GM18502 (cell line): ENCODE results near the gene PTPRR.
"Not testable (repeated sequence)": the region's sequence is repeated elsewhere in the genome, so short reads cannot be mapped to it uniquely, and the experiment has no call there.

Source experiments
- ATAC-seq: cut with Tn5 transposase; IDR thresholded peaks from one replicate; pipeline ENCODE4 v1.9.1; 2021; ENCODE audit warnings: mild to moderate bottlenecking; ENCODE audit not compliant: unreplicated experiment, poor library complexity

Gene PTPRR

DNA sequence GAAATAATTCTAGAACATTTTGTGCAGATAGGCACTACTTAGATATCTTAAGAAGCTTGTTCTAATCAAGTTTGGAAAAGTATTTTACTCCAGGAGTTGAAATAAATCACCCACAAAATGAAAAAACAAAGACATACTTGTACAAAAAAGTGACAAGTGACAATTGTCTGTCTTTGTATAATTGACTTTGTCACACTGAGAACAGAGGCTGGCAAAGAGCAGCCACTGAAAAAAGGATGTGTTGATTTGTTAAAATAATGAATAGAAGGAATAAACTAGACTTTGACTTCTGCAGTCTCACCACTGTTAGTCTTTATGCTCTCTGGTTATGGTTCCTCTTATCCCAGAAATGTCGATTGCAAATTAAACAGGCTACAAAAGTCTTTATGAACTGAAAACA, 77.6 kb downstream of the PTPRR start:
- ATAC-seq: no peak

DNA sequence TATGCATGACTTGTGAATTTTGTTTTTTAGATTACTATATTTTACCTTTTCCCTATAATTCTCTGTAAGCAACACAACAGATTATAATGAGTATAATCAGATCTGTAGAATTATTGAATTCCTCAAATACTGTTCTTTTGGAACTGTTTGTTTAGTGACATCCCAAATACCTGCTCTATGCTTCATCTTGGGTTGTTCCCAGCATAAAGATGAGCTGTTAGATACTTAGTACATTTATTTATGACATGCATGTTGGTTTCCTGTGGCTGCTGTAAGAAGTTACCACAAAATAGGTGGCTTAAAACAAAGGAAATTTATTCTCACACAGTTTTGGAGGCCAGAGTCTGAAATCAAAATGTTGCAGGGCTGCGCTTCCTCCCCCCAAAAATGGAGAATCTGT, 78.4 kb downstream of the PTPRR start:
- ATAC-seq: no peak

DNA sequence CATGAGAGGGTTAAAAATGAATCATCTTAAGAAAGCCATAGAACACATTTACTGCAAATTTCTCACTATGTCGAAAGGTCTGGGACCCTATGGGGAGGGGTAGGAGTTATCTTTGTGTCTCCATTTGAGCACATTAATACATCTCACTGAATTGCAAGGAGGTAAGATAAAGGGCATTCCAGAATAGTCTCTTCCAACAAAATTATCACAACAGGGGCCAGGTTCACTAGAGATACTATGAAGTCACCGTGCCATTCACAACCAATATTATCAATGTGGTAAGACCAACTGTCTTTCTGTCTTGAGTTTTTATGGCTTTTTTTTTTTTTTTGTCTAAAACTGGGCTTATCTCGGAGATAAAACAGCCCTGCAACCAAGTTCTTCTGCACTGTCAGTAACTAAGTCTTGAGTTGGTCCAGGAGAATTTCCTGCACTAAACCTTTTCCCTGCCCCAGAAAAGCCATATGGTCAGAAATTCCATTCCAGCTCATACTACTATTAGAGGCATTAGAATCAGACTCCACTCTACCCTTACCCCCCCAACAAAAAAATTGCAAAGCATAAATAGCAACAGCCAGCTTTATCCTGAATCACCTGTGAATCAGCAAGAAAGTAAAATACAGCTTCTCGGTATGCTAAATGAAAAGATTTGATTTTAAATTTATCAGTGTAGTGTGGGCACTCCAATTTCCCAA, 79.7 kb downstream of the PTPRR start:
- no peak for ATAC-seq

DNA sequence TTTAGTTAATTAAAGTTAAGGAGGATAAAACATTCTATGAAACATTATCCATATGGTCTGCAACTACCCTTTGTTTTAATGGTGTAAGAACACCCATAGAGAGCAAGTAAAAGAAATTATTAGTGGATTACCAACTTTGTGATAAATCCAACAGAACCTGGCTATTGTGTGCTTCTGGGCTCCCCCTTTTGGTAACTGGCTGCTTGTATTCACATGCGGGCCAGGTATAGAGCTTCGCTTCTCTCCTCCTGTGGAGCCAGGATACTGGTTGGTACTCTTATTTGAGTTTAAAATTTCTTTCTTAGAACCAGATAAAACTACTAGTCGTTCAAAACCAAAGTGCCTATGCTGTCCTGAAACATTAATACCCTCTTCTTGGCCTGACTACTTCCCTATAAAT, 81.0 kb downstream of the PTPRR start:
- no peak for ATAC-seq

DNA sequence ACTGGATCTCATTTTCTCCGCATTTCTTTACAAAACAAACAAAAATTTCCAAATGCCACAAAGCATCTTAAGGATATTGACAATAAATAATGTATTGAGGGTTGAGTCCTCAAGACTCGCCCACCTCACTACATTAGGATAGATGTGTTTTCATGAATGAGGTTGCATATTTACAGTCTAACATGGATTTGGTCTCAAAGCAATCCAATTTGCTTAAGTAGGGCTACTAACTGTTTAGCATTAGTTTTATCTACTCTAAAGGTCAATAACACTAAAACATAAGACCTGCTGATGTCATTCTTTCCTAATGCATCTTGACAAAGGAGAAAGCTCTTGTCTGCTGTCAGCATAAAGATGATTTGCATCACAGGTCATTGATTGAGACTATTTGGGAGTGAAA, 82.4 kb downstream of the PTPRR start:
- ATAC-seq: no peak

DNA sequence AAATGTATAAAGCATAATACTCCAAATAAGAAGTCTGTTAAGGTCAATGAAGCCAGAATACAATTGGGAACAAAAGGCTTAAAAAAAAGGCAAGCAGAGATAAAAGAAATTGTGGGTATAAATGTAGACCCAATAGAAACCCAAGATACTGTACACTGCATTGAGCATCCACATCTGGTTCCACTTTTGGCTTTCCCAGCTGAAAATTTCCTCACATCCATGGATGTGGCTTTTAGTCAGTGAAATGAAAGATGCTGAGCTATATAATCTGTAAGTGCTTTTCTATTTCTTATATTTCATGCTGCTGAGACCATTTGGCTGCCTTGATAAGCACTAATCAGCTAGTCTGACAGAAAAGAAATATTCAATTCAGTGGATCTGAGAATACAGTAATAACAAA, 83.5 kb downstream of the PTPRR start:
- no peak for ATAC-seq

DNA sequence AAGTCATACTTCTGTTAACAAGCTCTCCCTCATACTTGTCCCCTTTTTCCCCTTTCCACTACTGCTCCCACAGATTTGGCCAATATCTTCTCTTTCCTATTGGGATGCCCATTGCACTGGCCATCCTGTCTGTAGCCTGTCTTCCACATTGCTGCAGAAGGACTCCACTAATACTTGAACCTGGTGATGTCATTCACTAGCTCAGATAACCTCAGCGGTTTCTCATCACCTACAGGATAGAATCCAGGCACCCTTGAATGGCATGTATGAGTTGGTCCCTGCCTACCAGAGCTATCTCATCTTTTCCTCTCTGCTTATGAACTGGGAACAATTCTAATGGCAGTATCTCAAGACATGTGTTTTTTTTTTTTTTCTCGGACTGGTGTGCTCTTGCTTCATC, 84.6 kb downstream of the PTPRR start:
- no peak for ATAC-seq

DNA sequence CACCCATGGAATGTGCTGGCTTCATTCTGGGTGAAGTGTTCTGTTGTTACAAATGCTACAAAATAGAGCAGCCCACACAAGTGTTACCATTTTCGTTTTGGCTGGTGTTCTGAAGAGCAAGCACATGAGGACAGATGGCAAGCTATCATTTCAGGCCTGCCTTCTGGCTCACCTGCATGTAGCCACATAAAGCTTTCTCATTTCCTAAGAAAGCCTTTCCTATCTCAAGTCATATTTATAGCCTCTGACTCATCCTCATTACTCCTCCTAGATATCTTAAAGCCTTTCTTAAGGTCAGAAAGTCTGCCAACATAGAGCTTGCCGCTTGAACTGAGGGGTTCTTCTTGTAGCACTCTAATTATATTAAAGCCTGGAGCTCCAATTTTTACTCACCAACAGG, 89.0 kb downstream of the PTPRR start:
- no peak for ATAC-seq

DNA sequence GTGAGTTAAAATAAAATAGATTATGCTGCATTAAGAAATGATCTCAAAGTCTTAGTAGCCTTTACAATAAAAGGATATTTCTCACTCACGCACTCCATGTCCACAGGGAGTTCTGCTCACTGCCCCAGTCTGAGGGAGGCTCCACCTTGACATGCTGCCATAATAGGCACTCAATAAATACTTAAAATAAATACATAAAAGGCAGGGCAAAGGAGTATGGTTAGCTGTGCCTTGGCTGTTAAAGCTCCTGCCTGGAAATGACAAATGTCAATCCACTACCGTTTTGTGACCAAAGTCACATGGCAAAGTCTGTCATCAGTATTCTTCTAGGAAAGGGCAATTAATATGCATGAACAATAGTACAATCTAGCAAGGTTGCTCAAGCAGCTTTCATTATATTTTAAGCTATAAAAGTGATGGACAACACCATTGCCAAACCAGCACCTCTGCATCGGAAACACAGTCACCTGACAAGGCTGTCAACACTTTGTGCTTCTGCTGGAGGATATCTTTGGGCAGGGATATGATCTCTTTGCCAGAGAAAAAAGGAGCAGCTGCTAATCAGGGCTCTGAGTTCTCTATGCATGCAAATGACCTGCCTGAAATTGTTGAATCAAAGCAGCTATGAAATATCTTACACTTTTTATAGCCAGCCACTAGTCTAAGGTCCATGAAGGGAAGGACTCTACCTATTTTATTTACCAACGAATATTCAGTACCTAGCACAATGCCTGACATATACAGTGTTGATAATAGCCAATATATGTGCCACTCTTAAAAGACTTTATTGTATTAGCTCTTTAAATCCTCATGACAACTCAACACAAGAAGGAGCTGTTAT, 90.1 kb downstream of the PTPRR start:
- ATAC-seq: no peak

DNA sequence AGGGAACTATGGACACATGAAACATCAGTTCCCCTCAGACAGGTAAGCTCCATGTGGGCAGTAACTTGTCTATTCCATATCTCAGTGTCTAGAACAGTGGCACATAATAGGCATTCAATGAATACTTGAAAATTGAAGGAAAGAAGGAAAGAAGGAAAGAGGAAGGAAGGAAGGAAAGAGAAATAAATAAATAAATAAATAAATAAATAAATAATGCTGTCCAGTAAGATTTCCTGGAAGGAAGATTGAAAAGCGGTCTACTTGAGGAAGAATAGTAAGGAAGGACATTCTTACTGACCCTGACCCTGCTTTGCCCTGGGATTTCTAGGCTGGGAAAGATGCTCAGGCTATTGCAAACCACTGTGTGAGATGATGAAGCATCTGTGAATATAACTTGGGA, 91.5 kb downstream of the PTPRR start:
- ATAC-seq: no peak

DNA sequence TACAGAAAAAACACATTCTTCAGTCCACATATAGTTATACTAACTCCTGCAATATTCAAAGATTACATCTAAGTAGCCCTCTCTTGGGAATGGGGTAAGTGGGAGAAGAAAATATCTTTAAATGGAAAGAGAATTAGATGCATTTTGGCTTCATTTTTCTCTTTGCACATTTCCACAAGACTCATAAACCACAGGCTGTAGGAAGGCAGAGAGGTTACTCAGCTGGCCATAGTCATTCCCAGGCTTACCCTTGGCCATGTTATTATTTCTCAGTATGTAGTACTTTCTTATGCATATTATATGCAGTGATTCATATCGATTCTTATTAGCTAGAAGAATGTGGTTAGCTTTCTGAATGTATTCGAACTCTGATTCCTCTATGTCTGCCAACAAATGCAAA, 92.2 kb downstream of the PTPRR start:
- ATAC-seq: no peak

DNA sequence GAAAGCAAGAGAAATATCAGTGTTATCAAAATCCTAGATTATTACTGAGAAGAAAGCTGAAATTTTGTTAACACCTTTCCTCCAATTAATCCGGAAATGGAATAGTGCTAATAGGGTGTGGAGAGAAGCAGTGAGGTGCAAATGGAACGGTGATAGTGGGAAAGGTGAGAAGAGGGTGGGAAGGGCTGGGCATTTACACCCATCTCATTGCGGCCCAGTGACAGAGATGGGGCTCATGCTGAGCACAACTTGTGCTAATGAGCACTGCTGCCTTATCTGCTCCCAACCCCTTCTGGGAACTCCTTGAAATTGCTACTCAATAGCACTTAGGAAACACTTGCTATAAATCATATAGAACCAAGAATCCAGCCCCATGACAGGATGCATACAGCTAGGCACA, 94.4 kb downstream of the PTPRR start:
- no peak for ATAC-seq

DNA sequence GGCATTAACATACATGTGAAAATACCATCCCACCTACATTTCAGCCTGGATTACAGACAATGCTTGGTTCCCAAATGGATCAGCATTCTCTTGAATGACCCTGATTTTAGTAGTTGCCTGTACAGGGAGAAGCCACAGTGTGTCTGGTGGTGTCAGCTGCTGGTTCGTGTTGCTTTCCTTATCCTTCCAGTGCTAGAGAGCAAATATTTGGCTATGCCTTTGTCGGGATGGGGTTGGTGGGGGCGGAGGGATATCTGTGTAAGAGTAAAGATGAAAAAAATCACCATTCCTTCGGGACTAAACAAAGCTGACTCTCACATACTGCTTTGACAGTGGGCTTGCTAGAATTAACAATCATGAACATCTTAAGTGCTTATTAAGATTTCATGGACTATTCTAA, 96.0 kb downstream of the PTPRR start:
- ATAC-seq: no peak

DNA sequence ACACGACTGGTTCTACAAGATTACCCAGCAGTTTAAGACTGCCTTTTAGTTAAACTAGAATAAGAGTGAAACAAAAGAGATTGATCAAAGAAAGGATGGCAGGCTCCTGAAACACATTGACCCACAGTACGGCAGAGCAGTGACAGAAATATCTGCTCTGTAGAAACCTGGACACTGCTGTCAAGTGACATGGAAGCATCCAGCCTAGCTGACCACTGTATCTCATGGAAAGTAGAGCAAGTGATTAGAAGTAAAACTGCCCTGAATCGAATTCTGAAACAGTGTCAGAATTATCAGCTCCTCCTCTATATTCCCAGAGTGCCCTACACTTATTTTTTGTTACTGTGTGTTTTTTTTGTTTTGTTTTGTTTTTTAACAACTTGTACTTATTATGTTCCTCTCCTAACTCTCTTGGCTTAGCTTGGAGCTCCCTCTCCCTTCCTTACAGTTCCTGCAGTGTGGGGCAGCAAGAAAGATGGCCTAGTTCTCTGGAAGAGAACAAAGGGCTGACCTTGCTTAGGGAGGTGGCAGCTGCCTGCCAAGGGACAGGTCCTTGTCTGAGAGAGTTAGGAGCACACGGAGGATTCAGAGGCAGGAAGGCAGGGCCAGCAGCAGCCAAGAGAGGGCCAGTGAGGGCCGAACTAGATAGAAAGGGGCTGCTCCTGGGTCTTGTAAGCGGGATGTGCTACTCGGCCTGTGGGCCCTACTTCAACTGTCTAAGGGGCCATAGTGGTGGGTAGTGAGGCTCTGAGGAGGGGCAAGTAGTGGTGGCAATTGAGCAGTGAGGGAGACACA, 97.2 kb downstream of the PTPRR start:
- no peak for ATAC-seq

DNA sequence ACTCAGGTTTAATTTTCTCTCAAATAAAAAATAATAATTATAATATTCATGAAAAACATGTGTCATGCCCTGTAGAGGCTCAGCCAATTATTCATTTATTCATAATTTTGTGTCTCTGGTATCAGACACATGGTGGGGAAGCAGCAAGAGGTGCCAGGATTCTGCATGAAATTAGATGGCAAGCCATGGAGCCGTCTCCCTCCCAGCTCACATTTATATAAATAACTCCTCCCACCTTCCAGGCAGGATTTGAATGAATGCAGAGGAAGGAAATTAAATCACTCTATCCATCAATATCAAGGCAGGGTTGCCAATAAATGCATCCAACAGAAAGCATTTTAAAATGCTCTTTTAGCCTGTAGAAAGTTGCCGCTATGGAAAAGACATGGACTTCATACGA, 98.1 kb downstream of the PTPRR start:
- no peak for ATAC-seq

DNA sequence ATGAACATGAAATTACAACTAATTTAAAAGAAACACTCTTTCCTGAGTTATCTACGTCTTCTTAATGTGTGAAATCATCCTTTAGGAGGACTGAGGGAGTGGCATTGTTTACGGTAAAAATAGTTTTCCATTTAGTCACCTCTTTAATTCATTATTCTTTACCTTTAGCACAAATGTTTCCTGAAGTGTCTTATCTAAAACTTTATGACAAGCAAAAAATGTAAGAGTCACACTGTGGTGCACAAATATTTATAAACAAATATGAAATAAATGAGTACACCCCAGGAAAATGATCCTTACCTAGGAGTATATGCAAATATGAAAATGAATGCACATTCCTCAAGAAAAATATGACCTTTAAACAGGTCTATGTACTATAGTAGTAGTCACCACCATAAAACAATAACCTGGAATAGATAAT, 104.6 kb downstream of the PTPRR start:
- ATAC-seq: no peak

DNA sequence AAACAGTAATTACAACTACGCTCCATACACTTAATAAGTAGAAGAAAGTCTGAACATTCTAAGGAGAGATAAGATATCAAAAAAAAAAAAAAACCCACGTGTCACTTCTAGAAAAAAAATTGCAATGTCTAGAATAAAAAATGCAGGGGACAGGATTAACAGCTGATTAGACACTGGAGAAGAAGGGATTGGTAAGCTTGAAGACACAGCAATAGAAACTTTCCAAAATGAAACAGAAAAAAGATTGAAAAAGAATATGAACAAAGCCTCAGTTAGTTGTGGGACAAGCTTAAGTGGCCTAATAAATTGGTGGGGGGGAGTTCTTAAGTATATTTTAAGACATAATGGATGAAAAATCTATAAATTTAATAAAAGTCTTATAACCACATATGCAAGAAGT, 105.5 kb downstream of the PTPRR start:
- no peak for ATAC-seq

DNA sequence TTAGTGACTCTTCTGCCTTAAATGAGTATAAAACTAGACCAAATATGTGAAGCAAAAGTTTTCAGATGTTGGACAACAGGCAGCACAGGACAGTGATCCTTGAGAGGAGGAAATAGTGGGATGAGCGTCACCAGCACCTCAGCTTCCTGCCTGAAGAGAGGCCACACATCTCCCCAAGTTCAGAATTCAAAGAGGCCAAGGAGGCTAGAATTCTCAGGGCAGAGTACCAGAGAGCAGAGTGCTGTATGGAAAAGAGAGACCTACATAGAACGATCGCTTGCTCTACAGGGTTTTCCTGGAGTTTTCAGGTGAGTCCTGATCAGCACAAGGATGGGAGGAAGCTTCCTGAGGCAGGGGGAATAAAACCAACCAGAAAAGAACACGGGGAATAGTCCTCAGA, 107.0 kb downstream of the PTPRR start:
- ATAC-seq: no peak

DNA sequence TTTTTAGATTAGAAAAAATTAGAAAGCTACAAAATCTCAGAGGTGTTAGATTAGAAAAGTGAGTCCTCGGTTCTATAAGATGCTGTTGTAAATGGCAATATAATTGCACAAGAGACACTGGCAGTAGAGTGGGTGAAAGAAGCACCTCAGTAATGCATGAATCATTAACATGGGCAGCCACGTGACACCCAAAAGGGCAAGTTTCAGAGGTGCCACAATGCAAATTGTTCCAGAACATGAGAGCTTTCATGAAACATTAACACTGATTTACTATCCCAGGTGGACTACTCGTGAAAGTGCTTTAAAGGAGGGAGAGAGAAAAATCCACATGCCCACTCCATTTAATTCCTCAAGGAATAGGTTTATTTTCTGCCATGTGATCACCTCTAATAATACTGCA, 108.4 kb downstream of the PTPRR start:
- ATAC-seq: no peak

DNA sequence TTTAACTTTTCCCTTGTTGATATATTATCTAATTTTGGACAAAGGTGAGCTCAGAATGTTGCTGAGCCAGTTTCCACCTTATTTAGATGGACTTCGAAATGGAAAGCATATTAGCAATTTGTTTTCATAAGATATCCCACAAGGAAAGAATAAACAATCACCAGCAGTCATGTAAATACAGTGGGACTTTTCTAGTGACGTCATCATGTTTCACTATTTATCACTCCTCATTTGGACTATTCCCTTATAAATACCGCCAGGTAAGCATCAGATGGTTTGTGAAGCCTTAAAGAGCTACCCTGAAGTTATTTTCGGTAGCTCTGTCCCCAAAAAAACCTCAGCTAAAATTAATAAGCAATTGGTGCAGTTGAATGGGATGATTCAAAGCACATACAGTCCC, 110.7 kb downstream of the PTPRR start:
- ATAC-seq: no peak

DNA sequence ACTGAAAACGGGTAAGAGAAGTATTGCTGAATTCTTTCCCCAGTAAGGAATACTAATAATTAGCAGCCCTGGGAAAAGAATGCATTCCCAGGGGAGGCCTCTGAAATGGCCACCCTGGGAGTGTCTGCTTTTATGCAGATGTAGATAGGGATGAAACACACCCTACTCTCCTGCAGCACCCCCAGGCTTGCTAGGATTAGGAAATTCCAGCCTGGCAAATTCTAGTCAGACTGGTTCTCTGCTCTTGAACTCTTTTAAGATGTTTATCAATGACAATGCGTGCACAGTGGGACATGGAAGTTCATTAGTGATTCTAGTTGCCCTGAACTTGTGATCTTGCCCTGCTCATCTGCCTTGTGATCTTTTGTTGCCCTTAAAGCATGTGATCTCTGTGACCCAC, 112.5 kb downstream of the PTPRR start:
- not testable (repeated sequence) for ATAC-seq
